ENCODE results near the gene CEP72.

GRCh38 chr5:595285-595875 is 16.8 kb upstream of the CEP72 start:
- TF ChIP-seq EZH2 (IDR thresholded peaks at IDR 0.05; ENCODE audit: insufficient read depth, poor library complexity, severe bottlenecking) = no peak
- no peak for TF ChIP-seq EZH2phosphoT487 (IDR thresholded peaks at IDR 0.05; ENCODE audit: insufficient read depth, low read depth)

Measured in GM23248 (cell line).